Lung (tissue), 12 donors: ENCODE measurements around the gene TDRD9. TPM values are rescaled to one million over a fixed set of nuclear protein-coding genes. Genes with fewer than 3 reads are reported as not detected.

ENCODE experiments used
- ATAC-seq: fragments of 200-7000 bp; cut with Tn5 transposase; one replicate; pipeline ENCODE4 v1.9.1; 2020; ENCODE audit warnings: moderate number of reproducible peaks; ENCODE audit not compliant: insufficient read depth, low FRiP score
- DNase-seq, 3 donors: peaks; one replicate each; pipeline ENCODE4 v3.0.0-alpha.2; 2013 to 2017
- H3K27ac ChIP-seq, 2 donors: one replicate each; pipeline ENCODE4 v1.5.1; 2013; ENCODE audit warnings: mild to moderate bottlenecking in 2 of 2, moderate library complexity in 2 of 2, control low read depth in 1 of 2, inconsistent platforms in 1 of 2, low read depth in 1 of 2, low read length in 1 of 2
- H3K27me3 ChIP-seq, 3 donors: one replicate each; pipeline ENCODE4 v1.5.1; 2013; ENCODE audit warnings: low read length in 2 of 3; ENCODE audit not compliant: control insufficient read depth in 3 of 3, insufficient read depth in 3 of 3
- H3K36me3 ChIP-seq, 4 donors: one replicate each; pipeline ENCODE4 v1.5.1; 2013; ENCODE audit warnings: low read length in 4 of 4, mild to moderate bottlenecking in 1 of 4, moderate library complexity in 1 of 4; ENCODE audit not compliant: control insufficient read depth in 4 of 4, insufficient read depth in 4 of 4
- H3K4me1 ChIP-seq, 5 donors: one replicate each; pipeline ENCODE4 v1.5.1; 2013; ENCODE audit warnings: low read length in 5 of 5, mild to moderate bottlenecking in 2 of 5, moderate library complexity in 1 of 5; ENCODE audit not compliant: control insufficient read depth in 5 of 5, insufficient read depth in 5 of 5
- H3K4me3 ChIP-seq: one replicate; pipeline ENCODE4 v1.5.1; 2013; ENCODE audit warnings: mild to moderate bottlenecking, control low read depth, moderate library complexity
- H3K9ac ChIP-seq, 2 donors: one replicate each; pipeline ENCODE4 v1.5.1; 2013; ENCODE audit warnings: low read length in 2 of 2, control low read depth in 1 of 2; ENCODE audit not compliant: insufficient read depth in 1 of 2
- H3K9me3 ChIP-seq, 4 donors: one replicate each; pipeline ENCODE4 v1.5.1; 2013; ENCODE audit warnings: low read length in 3 of 4, mild to moderate bottlenecking in 1 of 4, moderate library complexity in 1 of 4; ENCODE audit not compliant: control insufficient read depth in 4 of 4, insufficient read depth in 3 of 4
- CTCF ChIP-seq: IDR thresholded peaks from 2 replicates; pipeline ENCODE4 v1.5.1; 2012; ENCODE audit warnings: mild to moderate bottlenecking; ENCODE audit errors: control extremely low read depth, extremely low read depth
- WGBS, 2 donors: extraction: QIAGEN DNeasy Blood & Tissue Kit; methylation state at CpG; one replicate each; pipeline ENCODE4 v1.1.7; 2013; 5-methylcytosine and 5-hydroxymethylcytosine counted together
- polyA plus RNA-seq, 2 donors: library from polyadenylated mRNA; stranded (reverse); fragments of 200-250 nt; gene quantifications; one replicate each; pipeline ENCODE4 v1.2.1, GENCODE V29; 2013
- total RNA-seq, 2 donors: library from RNA; depleted of rRNA in 1 of 2; stranded (reverse); fragments of >200 nt in 1 of 2; gene quantifications; one replicate each; pipeline ENCODE4 v1.2.1, GENCODE V29; 2014 to 2021
- donor health status: control.
- donor health status: control.
- donor health status: Bipolar disorder and iron deficiency.
- donor health status: healthy.
- donor health status: DM: yes; HTN: yes; CAD: no.

TDRD9 gene
- total and polyA plus RNA-seq, 4 donors = 2.3 to 8.6 (median 5.3) TPM

GRCh38 chr14:103995876-103996275 is 67.6 kb downstream of the TDRD9 start:
- Histone ChIP-seq H3K4me3 (no peak overlapping the region), H3K9ac (no peak overlapping the region), H3K27me3 (no peaks in the 10 kb centered on the region), H3K36me3 (no peaks in the 10 kb centered on the region), H3K4me1 (no peaks in the 10 kb centered on the region), H3K9me3 (peaks cover 0 to 4% (median 0%) of the 10 kb centered on the region in 4 donors), H3K27ac (no peak overlapping the region)
- no peak for ATAC-seq
- no peak for DNase-seq
- 75 to 83% methylated on average over 5 of the region's 5 CpGs for WGBS, 2 donors
- TF ChIP-seq CTCF = no peak

GRCh38 chr14:103997391-103997790 is 69.1 kb downstream of the TDRD9 start:
- no peak overlapping the region for H3K27ac ChIP-seq
- no peak for TF ChIP-seq CTCF
- no peaks in the 10 kb centered on the region for H3K27me3 ChIP-seq
- ATAC-seq (no peak), DNase-seq (no peak)
- 85 to 92% methylated on average over 8 of the region's 8 CpGs for WGBS, 2 donors
- no peaks in the 10 kb centered on the region for H3K4me1 ChIP-seq
- no peak overlapping the region for H3K9ac ChIP-seq
- H3K36me3 ChIP-seq = no peaks in the 10 kb centered on the region
- no peak overlapping the region for H3K4me3 ChIP-seq
- peaks cover 0 to 4% (median 0%) of the 10 kb centered on the region in 4 donors for H3K9me3 ChIP-seq

GRCh38 chr14:103998027-103998426 is 69.8 kb downstream of the TDRD9 start:
- H3K27ac ChIP-seq = no peak overlapping the region
- 91 to 93% methylated on average over 10 of the region's 10 CpGs for WGBS, 2 donors
- no peak overlapping the region for H3K4me3 ChIP-seq
- H3K36me3 ChIP-seq = no peaks in the 10 kb centered on the region
- H3K9ac ChIP-seq = no peak overlapping the region
- peaks cover 0 to 4% (median 0%) of the 10 kb centered on the region in 4 donors for H3K9me3 ChIP-seq
- TF ChIP-seq CTCF = no peak
- H3K4me1 ChIP-seq = no peaks in the 10 kb centered on the region
- DNase-seq (no peak), ATAC-seq (no peak)
- H3K27me3 ChIP-seq = no peaks in the 10 kb centered on the region

- Histone ChIP-seq H3K27ac (no peak overlapping the region), H3K9me3 (peaks cover 0 to 4% (median 0%) of the 10 kb centered on the region in 4 donors), H3K36me3 (no peaks in the 10 kb centered on the region), H3K9ac (no peak overlapping the region), H3K4me3 (no peak overlapping the region), H3K4me1 (no peaks in the 10 kb centered on the region), H3K27me3 (no peaks in the 10 kb centered on the region)
- WGBS, 2 donors = 82 to 88% methylated on average over 7 of the region's 7 CpGs
- TF ChIP-seq CTCF = no peak
- no peak for ATAC-seq
- no peak for DNase-seq
These were observed 71.7 kb downstream of the TDRD9 start for GRCh38 chr14:103999795-104000440.
